Measurements from ENCODE around the gene MATCAP1.

Gene MATCAP1

GRCh38 chr16:67156143-67156844 lies 27.5 kb downstream of the MATCAP1 start:
- no peak for DNase-seq (ENCODE audit: low spot score)

DNA sequence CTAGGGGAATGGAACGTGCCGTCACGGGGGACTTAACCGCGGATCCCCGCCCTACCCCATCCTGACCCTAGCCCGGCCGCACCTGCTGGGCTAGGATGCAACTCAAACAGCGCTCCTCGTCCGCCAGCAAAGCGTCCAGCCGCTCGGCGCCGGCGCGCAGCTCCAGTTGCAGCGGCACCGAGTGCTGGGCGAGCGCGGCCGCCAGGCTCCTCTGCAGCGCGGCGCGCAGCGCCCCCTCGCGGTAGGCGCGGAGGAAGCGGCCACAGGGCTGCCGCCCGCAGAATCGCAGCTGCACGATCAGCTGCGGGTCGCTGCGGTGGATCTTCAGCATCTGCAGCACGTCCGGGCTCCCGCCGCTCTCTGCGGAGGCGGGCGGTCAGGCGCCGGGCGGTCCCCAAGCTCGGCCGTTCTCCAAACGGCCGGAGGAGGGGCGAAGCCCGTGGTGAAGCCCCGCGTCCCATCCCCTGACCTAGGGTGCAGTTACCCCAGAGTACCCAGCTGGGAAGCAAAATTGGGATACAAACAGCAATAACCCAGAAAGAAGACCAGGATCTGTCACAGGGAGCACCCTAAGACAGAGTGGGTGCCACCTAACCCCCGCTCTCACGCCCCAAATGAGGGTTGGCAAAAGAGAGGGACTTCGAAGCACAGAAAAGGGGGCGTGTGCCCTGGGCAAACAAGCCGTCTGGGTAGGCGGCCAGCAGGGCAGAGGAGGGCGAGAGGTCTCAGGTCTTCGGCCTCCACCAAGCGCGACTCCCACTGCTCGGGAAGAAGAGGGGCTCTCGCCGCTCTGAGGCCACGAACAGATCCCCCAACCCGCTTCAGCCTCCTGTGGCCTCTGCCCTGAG lies 28.2 kb downstream of the MATCAP1 start:
- DNase-seq (ENCODE audit: low spot score): peak; percentile 92

DNA sequence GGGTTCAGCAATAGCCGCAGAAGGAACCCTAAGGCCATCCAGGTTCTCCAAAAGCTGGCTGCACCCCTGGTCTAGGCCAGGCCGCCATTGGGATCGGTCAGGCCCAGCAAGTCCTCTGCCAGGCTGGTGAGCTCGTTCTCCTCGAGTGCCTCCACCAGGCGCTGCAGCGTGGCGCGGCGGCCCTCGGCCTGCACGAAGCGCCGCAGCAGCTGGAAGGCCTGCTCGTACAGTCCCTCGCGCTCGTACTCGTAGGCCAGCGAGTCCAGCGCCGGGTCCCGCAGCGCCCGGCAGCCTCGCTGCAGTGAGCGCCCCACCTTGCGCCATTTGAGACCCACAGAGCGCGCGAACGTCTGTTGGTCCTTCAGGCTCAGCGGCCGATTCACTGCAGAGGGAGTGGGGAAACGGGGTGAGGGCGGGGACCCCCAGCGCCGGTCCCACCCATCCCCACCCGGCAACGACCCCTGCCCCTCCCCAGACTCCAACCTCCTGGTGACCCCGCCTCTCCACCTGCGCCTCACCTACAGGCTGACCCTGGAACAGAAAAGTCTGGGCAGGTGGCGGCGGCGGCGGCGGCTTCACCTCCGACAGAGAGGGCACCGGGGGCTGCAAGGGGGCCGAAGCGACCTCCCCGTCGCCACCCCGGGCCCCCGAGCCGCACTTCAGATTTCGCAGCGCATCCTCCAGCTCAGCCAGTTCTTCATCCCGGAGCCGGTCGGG lies 29.0 kb downstream of the MATCAP1 start:
- DNase-seq (ENCODE audit: low spot score): no peak

- no peak for DNase-seq (ENCODE audit: low spot score)
These were observed 32.2 kb downstream of the MATCAP1 start for GRCh38 chr16:67151431-67152097.

DNA sequence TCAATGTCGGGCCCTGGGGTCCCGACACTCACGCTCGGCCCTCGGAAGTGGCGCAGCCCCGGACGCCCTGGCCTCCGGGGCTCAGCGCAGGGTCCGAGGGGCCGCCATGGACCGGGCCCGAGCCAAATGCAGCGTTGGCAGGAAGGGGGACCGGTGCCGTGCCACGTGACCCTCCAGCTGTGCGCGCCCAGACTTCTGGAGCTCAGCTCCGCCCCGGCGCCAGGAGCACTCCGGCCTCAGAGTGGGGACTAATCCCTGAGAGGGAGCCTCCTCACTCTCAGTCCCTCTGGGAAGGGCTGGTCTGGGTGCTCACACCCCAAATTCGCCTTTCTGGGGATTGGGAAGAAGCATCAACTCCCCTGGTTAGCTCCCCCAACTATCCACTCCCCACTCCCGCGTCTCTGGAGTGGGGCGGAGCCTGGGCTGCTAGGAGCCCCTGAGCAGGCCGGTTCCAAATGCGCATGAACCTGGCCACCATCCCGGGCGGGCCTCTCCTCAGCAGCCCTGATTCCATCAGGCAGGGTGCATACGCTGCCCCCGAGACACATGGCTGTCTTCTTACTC lies 32.8 kb downstream of the MATCAP1 start, which contains the start of gene B3GNT9:
Gene B3GNT9, minus strand, starts transcription at position 166 of the 564 bp plus-strand sequence. CDS start 513 bp downstream, outside the sequence.
- DNase-seq (ENCODE audit: low spot score): peak; percentile 86

DNA sequence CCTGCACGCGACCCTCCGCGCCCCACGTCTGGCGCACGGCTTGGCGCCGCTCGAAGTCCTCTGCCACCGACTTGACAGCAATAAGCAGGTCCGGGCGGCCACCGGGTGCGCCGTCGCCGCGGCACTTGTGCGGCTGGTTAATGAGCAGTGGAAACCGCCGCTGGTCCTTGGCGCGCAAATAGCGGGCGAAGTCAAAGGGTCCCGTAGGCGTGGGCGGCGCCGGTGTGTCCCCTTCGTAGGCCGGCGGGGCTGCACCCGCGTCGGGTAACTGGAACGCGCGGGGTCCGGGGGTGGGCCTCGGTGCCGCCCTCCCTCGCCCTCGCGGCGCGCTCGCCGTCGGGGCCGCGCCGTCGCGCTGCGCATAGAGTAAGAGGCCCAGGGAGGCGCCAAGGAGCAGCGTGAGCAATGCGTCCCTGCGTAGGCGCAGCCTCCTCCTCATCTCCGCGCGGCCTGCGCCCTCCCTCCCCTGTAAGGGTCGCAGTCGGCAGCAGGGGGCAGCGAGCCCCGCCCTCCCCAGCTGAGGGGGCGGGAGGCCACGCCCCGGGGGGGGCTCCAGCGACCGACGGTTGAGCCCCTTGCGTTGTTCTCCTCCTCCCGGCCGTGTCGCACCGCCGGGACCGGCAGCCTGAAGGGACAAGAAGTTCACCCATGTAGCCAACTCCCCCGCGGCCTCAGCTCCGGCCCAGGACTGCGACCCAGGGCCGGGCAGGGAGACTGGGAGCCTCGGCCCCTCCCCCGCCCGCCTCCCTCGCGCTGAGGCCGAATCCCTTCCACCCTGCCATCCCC lies 33.5 kb downstream of the MATCAP1 start:
- peak; percentile 83 for DNase-seq (ENCODE audit: low spot score)

- DNase-seq (ENCODE audit: low spot score): no peak
These were observed 34.3 kb downstream of the MATCAP1 start for GRCh38 chr16:67149276-67150046.

GRCh38 chr16:67148656-67149275 lies 35.0 kb downstream of the MATCAP1 start:
- DNase-seq (ENCODE audit: low spot score): no peak

- no peak for DNase-seq (ENCODE audit: low spot score)
These were observed 35.5 kb downstream of the MATCAP1 start for GRCh38 chr16:67148221-67148620.

- DNase-seq (ENCODE audit: low spot score): no peak
These were observed 36.2 kb downstream of the MATCAP1 start for GRCh38 chr16:67147437-67148140.

GRCh38 chr16:67146523-67147357 lies 37.0 kb downstream of the MATCAP1 start:
- no peak for DNase-seq (ENCODE audit: low spot score)

GRCh38 chr16:67145746-67146145 lies 38.0 kb downstream of the MATCAP1 start:
- DNase-seq (ENCODE audit: low spot score): no peak

GRCh38 chr16:67144943-67145342 lies 38.8 kb downstream of the MATCAP1 start:
- DNase-seq (ENCODE audit: low spot score): no peak

GRCh38 chr16:67142342-67142741 lies 41.4 kb downstream of the MATCAP1 start:
- no peak for DNase-seq (ENCODE audit: low spot score)

GRCh38 chr16:67141391-67141790 lies 42.4 kb downstream of the MATCAP1 start:
- no peak for DNase-seq (ENCODE audit: low spot score)

DNA sequence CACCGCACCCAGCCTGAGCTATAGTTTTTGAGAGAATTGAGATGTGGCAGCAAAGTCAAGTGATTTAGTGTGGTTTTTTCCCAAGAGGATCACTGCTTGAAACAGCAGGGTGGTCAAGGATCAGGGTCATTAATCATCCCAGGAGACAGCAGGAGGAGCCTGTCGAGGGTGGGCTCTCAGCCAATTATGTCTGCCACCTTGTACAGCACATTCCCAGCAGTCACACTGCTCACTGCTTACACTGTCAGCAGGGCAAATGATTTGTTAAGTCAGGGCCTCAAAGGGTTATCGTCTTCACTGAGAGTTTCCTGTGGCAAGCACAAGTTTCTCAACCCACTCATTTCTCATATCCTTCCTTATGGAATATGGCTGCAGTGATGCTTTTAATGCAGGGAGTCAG lies 46.2 kb downstream of the MATCAP1 start:
- DNase-seq (ENCODE audit: low spot score): peak; percentile 64

DNA sequence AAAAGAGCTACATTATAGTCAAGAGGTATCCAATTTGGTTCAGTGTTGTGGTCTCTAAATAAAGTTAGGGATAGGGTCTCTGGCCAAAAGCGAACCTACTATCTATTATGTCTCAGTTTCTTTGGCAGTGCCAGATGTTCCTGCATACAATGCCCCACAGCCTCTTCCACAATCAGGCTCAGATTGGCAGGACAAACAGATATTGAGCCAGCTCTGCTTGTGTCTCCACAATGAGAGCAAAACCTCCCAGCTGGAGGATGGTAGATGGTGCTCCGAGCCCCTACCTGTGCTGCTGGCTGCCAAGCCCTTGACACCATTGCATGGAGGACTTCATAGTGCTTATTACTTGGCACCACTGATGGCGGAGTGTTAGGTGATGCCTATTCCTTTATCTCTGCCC lies 54.3 kb downstream of the MATCAP1 start:
- no peak for DNase-seq (ENCODE audit: low spot score)

DNA sequence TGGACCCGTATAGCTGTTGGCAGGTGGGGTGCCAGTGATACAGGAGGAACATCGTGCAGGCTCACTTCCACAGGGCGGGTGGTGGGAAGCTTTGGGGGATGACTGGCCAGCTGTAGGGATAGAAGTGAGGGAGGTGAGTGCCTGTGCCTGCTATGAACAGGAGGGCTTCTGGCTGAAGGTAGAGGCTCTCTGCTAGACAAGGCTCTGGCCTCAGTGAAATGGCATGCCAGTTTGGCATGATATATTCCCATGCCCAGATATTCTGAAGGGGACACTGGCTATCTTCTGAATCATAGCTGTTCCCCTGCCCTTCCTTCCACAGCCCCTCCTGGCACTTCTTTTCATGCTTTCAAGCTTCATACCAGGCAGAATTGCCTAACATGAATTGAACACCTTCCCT lies 54.9 kb downstream of the MATCAP1 start:
- no peak for DNase-seq (ENCODE audit: low spot score)

Data from D341Med (cell line).